ENCODE results near the gene TUBG2.
"Not testable (repeated sequence)": the region's sequence is repeated elsewhere in the genome, so short reads cannot be mapped to it uniquely, and the experiment has no call there.

TUBG2 gene

DNA sequence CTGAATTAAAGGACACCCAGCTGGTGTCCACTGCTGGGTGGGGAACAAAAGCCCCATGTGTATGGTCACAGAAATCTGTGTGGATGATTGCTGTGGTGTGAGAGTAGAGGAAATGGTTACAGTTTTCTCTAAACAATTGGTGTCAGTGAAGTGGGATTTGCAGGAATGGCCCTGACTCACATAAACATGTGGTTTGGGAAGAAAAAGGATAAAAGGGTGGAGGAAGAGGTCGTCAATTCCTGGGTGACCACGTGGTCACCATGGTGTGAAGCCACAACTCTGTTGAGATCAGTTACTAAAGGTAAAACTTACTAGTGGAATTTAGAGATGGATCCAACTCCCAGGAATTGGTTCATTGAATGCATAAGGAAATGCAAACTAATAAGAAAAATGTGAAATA is 3.6 kb upstream of the TUBG2 start:
- DNase-seq = no peak

DNA sequence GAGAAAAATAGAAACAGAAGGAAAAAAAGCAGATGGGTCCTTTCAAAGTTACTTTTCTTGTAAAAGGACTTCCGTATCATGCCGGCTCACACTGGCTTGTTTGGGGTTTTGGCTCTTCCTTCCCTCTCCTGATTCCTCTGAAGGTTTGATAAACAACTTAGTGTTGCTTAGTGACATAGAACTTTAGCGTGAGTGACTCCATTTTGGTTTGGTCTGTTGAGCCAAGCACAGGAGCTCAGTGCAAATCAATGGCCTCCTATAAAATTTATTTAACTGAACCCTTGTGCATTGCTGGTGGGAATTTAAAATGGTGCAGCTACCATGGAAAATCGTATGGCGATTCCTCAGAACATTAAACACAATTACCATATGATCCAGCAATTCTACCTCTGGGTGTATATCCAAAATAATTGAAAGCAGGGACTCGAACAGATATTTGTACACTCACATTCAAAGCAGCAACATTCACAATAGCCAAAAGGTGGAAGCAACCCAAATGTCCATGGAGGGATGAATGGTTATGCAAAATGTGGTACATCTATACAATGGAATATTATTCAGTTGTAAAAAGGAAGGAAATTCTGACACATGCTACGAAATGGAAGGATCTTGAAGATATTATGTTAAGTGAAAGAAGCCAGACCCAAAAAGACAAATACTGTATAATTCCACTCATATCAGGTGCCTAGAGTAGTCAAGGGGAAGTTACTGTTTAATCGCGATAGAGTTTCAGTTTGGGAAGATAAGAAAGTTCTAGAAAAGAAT is 1.1 kb upstream of the TUBG2 start:
- no peak for DNase-seq

DNA sequence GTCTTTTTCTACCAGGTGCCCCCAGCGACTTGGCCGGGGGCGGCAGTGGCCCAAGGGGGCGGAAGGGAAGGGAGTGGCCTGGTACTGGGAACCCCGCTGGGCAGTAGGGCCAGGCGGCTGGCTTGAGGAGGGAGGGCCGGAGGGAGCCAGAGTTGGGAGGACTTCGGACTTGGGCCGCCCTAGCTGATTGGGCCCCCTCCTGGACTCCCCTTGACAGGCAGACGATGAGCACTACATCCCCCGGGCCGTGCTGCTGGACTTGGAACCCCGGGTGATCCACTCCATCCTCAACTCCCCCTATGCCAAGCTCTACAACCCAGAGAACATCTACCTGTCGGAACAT is 819 bp downstream of the TUBG2 start:
- DNase-seq = not testable (repeated sequence)

DNA sequence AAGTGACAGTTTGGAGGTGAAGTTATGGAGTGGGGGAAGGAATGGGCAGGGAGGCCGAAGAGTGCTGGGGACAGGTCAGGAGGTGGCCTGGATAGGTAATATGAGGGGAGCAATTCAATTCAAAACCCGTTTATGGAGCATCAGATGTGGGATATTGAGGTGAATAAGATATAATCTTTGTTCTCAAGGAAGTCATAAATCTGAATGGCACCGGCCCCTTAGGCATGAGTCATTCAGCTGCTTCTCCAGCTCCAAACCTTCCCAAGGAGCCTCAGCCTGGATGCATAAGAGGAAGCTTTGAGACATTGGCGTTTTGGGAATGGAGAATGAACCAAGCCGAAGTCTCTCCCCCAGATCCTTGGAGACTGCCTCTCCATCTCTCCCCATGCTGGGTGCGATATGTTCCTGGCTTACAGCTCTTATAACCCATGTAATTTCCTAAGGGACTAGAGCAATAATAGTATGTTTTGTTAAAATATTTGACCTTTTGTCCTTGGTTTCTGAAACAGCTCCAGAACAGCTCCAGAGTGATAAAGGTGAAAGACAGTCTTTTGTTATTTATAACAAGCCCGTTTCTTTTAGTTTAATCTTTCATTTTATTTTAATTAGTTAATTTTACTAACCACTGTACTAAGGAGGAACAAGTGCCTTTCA is 1.7 kb downstream of the TUBG2 start:
- no peak for DNase-seq

DNA sequence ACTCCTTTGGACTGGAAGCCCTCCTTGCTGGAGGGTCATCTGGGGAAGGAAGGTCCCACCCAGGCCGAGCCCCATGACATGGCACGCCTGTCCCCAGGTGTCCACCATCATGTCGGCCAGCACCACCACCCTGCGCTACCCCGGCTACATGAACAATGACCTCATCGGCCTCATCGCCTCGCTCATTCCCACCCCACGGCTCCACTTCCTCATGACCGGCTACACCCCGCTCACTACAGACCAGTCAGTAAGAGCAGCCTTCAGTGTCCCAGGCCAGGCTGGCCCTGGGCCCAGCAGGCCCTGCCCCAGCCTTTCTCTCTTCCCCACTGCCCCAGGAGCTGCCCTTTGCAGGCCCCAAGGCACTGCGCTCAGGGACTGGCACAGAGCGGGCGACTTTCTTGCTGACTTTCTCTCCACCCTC is 6.5 kb downstream of the TUBG2 start:
- DNase-seq = no peak

DNA sequence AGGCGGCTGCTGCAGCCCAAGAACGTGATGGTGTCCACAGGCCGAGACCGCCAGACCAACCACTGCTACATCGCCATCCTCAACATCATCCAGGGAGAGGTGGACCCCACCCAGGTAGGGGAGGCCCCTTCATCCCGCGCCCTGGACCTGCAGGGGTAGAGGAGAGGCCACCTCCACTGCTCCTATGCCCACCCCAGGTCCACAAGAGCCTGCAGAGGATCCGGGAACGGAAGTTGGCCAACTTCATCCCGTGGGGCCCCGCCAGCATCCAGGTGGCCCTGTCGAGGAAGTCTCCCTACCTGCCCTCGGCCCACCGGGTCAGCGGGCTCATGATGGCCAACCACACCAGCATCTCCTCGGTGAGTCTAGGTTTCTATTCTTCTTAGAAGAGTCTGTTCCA is 7.0 kb downstream of the TUBG2 start:
- DNase-seq = not testable (repeated sequence)

DNA sequence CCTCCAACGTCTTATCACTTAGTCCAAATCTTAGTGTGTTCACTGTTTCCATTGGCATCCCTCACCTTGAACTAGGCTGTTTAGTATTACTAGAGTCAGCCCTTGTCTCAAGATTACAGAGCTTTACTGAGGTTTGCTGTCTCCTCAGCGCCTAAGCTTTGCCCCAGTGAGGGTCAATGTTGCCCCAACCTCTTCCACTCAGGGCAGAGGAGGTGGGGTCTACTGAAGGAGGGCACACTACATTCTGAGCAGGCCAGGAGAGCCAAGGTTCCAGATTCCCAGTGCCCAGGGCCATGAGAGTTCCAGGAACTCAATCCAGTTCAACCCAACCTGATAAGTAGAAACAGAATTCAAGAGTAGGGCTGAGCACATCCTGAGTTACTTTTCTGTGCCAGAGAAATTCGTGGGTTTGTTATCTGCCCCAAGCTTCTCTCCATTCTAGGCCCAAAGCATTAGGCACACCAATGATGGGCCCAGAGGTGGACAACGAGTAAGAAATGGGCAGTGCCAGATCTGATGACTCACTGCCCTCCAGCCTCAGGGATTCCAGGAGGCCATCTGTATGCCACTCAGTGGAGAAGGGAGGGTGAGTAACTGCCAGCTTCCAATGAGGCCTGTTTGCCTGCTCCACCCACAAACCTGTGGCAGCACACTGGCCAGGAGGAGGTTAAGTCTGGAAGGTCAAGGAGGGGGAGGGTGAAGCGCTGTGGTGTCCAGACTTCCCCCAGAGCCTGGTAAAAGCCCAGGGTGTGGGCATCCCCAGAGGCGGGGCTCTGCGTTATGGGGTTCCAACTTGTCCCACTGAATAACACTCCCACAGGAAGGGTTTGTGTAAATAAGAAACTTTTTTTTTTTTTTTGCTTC is 8.2 kb downstream of the TUBG2 start:
- peak in 1 of 2 donors; percentile 26 for DNase-seq

DNA sequence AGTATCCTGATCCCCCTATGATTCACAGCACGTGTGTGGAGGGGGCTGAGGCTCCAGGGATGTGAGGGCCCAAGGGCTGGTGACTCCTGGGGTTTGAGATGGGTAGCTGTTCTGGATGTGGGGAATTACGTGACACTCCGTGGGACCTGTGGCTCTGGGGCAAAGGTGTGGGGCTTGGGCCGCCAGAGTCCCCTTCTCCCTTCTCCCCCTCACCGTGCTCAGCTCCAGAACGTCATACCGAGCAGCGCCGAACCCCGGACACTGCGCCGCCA is 10.6 kb downstream of the TUBG2 start:
- no peak for DNase-seq

DNA sequence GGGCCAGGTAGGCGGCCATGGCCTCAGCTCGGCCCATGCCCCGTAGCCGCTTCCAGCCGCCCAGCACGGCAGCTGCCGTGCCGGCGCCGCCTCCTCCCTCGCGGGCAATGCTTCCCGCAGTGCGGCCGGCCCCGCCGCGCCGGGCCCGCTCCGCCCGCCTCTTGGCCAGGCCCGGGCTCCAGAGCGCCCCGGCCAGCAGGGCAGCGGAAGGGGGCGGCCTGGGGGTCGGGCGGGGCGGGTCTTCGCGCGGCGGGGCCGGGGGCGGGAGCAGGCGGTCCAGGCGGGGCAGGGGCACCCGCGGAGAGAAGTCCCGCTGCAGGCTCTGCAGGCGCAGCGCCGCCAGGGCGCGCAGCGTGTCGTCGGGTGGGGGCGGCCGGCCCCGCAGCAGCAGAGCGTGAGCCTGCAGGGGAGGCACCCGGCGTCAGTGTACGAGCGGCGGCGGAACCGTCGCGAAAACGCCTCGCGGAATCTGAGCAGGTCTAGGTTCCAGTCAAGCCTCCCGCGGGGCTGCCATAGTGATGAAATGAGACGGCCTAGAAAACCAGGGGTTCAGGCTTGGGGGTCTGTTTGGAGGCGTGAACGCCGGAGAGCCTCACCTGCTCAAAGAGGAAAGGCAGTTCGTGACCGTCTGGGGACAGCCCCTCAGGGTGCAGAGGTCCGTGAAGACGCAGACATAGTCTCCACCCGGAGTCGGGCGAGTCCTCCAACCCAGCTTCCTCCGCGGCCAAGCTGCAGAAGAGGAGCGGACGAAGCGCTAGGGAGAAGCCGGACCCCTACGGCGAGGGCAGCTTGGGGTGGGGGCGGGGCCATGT is 11.1 kb downstream of the TUBG2 start:
- DNase-seq = peak in 1 of 2 donors; percentile 22

DNA sequence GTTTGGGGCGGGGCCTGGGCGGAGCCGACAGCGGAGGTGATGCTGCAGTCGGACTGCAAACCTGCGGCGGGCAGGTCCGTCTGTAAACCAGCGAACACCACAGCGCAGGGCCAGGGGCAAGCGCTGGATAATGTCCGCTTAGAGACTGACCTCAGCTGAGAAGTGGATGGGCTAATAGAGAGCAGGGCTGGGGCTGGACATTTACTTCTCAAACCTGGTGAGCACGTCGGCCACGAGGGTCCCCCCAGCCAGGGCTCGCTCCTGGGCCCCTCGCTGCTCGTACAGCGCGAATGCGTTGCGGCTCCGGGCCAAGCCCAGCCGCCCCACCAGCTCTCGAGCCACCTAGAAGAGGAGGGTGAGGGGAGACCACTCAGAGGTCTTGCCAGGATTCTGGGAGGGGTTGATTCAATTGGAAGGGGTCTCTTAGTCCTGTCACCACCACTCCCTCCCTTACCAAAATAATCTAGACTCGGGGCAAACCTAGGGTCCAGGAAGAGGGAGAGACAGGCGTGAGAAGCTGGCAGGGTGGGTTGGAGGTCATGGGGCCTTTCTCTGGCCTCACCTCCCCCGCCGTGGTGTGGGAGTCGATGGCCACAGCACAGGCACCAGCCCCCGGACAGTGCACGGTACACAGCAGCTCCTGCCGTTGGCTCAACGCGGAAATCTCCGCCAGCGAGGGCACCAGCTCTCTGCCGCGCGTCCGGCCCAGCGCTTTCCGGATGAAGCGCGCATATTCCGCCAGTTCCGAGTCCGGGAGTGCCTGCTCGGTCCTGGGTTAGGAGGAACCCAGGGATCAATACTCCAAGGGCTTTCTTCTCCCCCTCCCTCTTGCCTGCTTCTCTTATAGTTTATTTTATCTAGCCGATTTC is 11.9 kb downstream of the TUBG2 start:
- DNase-seq = peak in 1 of 2 donors; percentile 26

DNA sequence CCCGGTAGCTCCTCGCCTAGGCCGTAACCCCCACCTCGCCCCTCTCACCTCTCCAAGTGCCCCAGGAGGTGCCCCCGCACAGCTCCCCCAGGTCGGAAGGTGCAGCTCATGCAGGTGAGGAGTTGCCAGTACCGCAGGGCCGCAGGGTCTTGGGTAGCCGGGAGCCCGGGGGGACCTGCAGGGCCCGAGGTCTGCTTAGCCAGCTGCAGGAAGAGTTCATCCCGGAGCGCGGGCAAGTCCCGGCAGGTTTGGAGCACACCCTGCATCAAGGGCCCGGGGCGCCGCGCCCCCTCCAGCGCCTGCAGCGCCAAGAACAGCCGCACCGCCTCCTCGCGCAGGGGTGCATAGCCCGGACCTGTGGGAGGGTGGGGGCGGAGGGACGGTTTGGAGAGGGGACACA is 13.0 kb downstream of the TUBG2 start:
- no peak for DNase-seq

DNA sequence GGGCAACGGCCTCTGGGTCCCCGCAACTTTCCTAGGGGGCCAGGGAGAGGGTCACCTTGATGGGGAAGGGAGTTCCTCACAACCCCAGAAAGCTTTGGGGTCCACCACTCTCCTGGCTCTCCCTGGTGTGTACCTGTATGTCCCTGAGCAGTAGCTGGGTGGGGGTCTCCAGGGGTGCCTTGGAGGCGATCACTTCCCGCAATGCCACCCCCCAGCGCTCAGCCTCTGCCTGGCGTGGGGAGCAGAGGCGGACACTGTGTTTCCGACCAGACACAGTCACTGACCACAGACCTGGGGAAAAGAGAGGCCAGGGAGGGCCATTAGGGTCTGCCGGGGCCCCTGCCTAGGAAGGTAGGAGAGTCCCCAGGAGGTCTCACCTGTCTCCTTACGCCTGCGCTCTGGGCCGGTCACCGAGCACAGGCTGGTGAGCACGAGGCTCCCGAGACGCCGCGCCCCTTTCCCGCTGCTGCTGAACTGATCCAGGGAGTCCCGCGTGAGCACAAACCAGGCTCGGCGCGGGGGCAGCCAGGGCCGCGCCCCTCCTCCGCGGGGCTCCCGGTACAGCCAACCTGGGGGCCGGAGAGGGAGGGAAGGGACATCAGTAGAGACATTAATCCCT is 14.3 kb downstream of the TUBG2 start:
- DNase-seq = no peak

DNA sequence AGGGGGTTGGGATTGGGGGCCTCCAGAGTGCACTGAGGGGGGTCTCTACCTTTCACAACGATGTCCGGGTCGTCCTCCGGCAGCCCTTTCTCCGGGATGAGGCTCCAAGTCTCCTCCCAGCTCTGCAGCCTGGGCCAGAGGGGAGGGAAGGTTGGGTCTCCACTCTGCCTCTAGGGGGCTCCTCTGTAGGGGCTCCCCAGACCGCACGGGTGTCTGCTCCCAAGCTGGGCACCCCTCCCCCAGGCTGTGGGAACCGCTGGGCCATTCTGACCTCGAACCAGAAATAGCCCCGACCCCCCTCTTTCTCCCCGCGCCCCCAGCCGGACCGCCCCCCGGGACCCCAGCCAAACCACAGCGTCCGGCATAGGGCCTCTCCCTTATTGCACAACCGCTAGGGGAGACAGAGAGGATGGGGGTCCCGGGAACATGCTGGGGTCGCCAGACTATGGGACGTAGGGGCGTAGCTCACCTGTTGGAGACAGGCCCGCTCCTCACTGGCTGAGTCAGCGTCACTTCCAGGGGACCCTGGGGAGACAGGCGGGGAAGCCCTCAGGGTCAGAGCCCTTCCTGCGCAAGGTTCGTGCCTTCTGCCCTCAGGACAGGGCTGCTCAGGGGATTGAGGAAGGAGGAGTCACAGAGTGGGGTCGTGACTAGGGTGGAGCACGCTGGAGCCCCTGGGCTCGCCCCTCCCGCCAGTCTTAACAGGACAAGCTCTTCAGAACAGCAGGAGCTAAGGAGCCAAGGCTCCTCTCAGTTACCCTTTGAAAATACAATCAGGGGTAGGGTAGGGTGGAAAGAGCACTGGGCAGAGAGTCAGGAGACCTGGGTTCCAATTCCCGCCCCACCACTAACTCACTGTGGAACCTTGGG is 15.0 kb downstream of the TUBG2 start:
- peak in 1 of 2 donors; percentile 23 for DNase-seq

DNA sequence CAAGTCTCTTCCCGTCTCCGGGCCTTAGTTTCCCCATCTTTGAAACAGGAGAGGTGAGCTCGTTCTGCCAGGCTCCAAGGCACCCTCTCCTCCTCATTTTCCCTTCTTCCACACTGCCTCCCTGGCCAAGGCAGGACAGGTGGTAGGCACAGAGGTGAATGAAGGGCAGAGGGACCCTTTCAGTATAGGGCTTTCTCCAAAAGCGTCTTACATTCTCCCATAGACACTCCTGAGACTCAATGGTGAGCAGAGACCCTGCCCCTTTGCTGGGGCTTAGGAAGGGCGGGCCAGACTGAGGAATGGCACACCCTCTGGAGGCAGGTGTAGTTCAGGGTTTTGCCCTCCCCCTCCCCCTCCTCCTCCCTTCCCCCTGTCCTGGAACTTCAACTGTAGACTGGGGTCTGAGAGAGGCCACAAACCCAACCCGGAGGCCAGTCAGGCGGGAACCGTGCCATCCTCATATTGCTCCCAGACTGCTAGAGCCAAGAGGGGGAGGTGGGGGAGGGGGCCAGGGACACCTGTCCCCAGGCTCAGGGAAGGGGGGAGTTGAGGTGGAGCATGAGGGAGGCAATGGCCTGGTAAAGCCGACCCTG is 15.8 kb downstream of the TUBG2 start:
- DNase-seq = no peak

DNA sequence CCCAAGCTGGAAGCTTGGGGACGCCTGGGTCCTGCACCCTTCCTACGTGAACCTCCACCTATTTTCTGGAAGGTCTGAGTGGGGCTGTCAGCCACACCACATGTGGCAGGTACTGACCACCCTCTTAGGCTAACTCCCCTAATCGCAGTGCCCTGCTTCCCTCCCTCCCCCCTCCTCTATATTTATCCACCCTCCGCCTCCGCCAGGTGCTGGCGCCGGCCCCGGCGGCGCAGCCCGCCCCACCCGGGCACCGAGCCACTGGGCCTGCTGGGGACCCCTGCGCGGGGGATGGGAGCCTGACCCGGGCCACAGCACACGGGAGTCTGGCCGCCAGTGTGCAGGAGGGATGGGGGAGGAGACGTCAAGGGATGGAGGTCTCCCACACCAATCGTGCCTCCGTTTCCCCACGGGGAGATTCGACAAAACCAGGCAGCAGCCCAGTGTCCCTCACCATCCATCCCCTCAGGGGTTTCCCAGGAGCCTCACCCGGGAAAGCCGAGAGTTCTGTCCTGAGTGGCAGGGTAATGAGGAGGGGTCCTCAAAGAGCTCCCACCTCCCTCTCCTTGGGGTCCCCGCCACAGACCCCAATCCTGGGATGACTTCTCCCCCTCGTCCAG is 16.4 kb downstream of the TUBG2 start:
- DNase-seq = no peak

DNA sequence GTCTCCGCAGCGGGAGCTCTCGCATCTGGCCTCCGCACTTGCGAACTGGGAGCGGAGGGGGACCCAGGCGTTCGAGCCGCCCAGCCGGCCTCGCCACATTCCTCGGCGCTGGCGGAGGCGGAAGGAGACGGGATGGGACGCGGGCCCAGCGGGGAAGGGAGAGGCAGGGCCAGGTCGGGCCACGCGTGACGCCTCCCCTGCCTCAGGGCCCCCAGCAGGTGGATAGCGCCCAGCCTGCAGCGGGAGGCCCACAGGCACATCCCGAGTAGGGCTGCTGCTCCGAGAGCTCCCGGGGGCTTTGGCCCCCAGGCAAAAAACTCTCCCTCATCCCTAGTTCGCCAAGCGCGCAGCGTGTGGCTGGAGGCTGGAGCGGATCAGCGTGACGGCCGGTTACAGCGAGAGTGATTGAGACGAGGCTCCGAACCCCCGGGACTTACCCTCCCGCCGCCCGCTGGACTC is 16.9 kb downstream of the TUBG2 start:
- DNase-seq = no peak

DNA sequence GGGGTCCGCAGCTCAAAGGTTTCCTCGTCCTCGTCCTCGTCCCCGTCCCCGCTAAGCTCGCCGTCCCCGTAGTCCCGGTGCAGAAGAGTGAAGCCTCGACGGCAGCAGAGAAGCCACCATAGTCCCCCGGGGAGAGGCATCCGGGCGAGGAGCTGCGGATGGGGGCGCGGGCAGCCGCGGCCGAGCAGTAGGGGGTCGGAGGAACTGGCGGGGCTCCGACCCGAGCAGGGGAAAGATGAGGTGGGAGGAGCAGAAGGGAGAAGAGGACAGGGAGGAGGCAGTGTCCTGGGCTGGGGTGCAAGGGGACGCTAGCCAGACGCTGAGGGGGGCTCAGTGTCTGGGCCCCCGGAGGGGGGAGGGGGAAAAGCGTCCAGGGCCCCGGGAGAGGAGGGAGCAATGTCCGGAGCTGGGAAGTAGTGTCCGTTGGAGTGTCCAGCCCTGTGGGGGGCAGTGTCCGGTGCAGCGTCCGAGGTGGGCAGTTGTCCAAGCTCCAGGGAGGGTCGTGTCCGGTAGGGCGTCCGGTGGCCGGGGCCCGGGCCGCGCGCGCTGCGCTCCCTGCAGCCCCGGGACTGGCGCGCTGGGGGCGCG is 17.4 kb downstream of the TUBG2 start, which contains the start of gene PLEKHH3:
TSS of gene PLEKHH3 (minus strand) at position 571 of the 588 bp plus-strand sequence. CDS start at position 140, 431 bp downstream.
- DNase-seq = no peak

DNA sequence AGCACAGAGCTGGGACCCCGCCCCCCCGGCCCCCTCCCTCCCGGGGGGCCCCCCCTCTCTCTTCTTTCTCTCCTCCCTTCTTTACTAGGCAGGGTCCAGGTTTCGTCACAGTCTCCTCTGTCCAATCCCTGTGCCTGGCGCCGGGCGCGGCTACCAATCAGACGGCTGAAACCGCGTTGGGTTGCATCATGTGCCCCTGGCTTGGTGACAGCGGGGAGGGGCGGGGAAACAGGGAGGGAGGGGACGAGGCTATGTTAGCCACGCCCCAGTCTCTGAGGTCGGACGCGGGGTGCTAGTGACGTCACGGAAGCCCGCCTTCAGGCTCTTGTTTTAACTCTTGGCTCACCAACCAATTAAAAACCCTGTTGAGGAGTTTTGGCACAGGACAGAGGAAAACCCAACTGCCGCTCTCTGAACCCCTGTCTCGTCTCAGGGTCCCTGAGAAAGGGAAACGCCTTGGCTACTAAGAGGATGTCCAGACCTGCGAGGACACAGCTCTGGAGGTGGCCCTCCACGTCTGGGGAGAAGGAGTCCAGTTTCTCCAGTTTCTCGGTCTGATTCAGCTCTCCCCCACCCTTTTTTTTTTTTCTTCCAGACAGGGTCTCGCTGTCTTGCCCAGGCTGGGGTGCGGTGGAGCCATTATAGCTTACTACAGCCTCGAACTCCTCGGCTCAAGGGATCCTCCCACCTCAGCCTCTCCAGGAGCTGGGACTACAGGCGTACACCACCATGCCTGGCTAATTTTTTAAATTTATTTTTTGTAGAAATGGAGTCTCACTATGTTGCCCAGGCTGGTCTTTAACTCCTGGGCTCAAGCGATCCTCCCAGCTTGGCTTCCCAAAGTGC is 18.2 kb downstream of the TUBG2 start:
- DNase-seq = peak; percentile 99 to 100
